Activated naive CD4-positive, alpha-beta T cell treated with anti-CD3 and anti-CD28 coated beads for 36 hours (primary cell): ENCODE results near the gene R3HDM2. TPM values are rescaled to one million over a fixed set of nuclear protein-coding genes. Genes with fewer than 3 reads are reported as not detected.

Experiments used
- CTCF ChIA-PET: fragments of 350-600 bp; sonication (Branson Sonifier 250); formaldehyde crosslinking; loops from one replicate; lab custom pipeline; 2021; ENCODE audit warnings: antibody characterized with exemption; lab: Charles Lee
- DNase-seq: peaks from one replicate; pipeline ENCODE4 v3.0.0-alpha.2; 2020
- H3K27ac Mint-ChIP-seq: one replicate; pipeline ENCODE4 v1.8.0; 2021; ENCODE audit warnings: mild to moderate bottlenecking, mixed read lengths
- H3K27me3 Mint-ChIP-seq: one replicate; pipeline ENCODE4 v1.8.0; 2021; ENCODE audit warnings: low read depth, mixed read lengths
- H3K36me3 Mint-ChIP-seq: one replicate; pipeline ENCODE4 v1.8.0; 2021; ENCODE audit warnings: low read depth, mixed read lengths
- H3K4me1 Mint-ChIP-seq: one replicate; pipeline ENCODE4 v1.8.0; 2021; ENCODE audit warnings: low read depth, mixed read lengths
- H3K4me3 Mint-ChIP-seq: one replicate; pipeline ENCODE4 v1.8.0; 2021; ENCODE audit warnings: mild to moderate bottlenecking, moderate library complexity, mixed read lengths
- H3K9me3 Mint-ChIP-seq: one replicate; pipeline ENCODE4 v1.8.0; 2021; ENCODE audit warnings: mixed read lengths
- intact Hi-C: fragments of 100-400 bp; cut with micrococcal nuclease; formaldehyde crosslinking; loops from one replicate; pipeline ENCODE4 v1.15.1; 2023
- total RNA-seq, 2 experiments: library from RNA; stranded (reverse); gene quantifications; one replicate each; pipeline ENCODE4 v1.2.3, GENCODE V29; 2021

The R3HDM2 gene
- total RNA-seq, 2 experiments from 2014 or later: 42.2 to 44.8 TPM

GRCh38 chr12:57224973-57225679 lies 205.7 kb downstream of the R3HDM2 start:
- peaks cover 62% of the 10 kb centered on the region for H3K27me3 Mint-ChIP-seq
- CTCF ChIA-PET: interaction anchor here (0.6 to 12.9 kb wide), 6 partner anchors 8 to 227 kb away, joined by 3 to 290 read pairs (median 5); a partner anchor contains a TSS
- H3K9me3 Mint-ChIP-seq: no peaks in the 10 kb centered on the region
- DNase-seq: peak; percentile 66
- intact Hi-C loops: loop anchor here (2.0 to 10.0 kb wide), 2 partner anchors 14 to 620 kb away; partner anchors contain the start of gene CTDSP2
- H3K4me1 Mint-ChIP-seq: peaks cover 44% of the 10 kb centered on the region
- H3K27ac Mint-ChIP-seq: no peak overlapping the region
- H3K4me3 Mint-ChIP-seq: peak overlapping the region; percentile 71
- peaks cover 7% of the 10 kb centered on the region for H3K36me3 Mint-ChIP-seq

DNA sequence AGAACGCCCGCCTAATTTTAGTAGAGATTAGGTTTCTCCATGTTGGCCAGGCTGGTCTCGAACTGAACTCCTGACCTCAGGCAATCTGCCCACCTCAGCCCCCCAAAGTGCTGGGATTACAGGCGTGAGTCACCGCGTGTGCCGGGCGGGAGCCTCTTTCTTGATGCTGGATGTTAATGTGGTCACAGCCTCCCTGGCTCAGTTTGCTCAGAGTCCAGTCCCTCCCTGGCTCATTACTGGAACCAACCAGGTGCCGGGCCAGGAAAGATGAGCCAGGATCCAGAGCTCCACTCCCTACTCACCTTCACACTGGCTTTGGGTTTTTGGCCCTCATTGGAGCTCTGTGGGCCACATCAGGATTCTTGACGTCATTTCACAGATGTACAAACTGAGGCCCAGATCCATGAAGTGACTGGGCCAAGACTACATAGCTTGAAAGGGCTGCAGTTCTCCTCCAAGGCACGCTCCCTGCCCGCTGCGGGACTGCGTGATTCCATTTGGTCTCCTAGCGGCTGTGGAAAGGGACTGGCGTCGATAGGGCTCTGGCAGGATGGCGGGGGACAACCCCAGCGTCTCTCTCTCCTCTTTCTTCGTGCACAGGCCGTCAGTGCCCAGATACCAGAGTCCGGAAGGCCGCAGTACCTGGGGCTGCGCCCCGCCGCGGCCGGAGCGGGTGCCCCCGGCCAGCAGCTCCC lies 206.4 kb downstream of the R3HDM2 start:
- Mint-ChIP-seq H3K4me3 (no peak overlapping the region), H3K36me3 (no peaks in the 10 kb centered on the region), H3K9me3 (no peaks in the 10 kb centered on the region), H3K27ac (no peak overlapping the region), H3K27me3 (peaks cover 68% of the 10 kb centered on the region), H3K4me1 (peaks cover 47% of the 10 kb centered on the region)
- intact Hi-C loops: loop anchor here (2.0 to 10.0 kb wide), 2 partner anchors 14 to 620 kb away; partner anchors contain the start of gene CTDSP2
- DNase-seq: no peak
- CTCF ChIA-PET: interaction anchor here (0.6 to 12.9 kb wide), 6 partner anchors 9 to 549 kb away, joined by 3 to 290 read pairs (median 5); a partner anchor contains a TSS

DNA sequence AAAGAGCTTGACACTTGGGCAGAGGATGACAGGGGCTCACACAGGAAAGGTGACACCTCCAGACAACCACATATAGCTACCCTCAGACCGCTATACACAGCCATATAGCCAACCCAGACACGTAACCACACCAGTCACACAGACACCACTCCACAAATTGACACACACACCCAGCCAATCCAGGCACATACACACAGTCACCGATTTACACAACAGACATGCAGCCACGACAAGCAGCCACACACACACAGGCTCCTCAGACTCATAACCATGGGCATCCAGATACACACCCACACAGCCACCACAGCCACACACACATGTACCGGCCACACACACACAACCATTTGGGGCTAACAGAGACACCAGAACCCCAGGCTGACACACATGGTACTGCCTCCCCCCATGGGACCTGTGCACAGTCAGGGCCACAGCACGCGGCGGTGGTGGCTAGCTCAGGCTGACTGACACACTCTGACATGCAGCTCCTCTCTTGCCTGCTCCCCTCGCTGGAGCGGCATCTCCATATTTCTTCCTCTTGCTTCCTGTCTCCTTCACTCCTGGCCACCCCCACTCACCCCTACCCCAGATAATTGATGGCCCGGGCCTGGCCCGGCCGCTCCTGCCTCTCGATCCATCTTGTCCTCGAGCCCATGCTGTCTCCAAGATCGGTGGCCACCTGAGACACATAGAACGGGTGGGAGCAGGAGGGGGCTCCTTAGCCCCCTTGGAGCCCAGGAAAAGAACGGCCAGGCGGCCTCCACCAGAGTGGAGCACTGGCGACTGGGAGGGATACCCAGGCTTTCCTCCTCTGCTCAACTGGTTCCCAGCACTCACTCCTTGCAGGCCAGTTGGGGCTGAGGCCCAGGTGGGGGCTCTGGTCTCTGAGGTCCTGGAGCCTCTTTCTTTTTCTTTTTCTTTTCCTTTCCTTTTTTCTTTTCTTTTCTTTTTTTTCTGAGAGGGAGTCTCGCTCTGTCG lies 207.4 kb downstream of the R3HDM2 start:
- H3K27ac Mint-ChIP-seq: no peak overlapping the region
- DNase-seq: no peak
- H3K27me3 Mint-ChIP-seq: peaks cover 76% of the 10 kb centered on the region
- CTCF ChIA-PET: interaction anchor here (0.6 to 12.9 kb wide), 5 partner anchors 9 to 548 kb away, joined by 3 to 290 read pairs (median 5); partner anchors contain the start of gene GLI1
- H3K9me3 Mint-ChIP-seq: no peaks in the 10 kb centered on the region
- no peak overlapping the region for H3K4me3 Mint-ChIP-seq
- H3K36me3 Mint-ChIP-seq: no peaks in the 10 kb centered on the region
- intact Hi-C loops: loop anchor here (2.0 to 10.0 kb wide), 2 partner anchors 15 to 621 kb away; partner anchors contain the start of gene CTDSP2
- peaks cover 40% of the 10 kb centered on the region for H3K4me1 Mint-ChIP-seq

GRCh38 chr12:57222286-57223190 lies 208.3 kb downstream of the R3HDM2 start:
- DNase-seq: no peak
- no peak overlapping the region for H3K4me3 Mint-ChIP-seq
- intact Hi-C loops: loop anchor here (10.0 kb wide), 1 partner anchor 622 kb away; the partner anchor contains the start of gene CTDSP2
- H3K36me3 Mint-ChIP-seq: no peaks in the 10 kb centered on the region
- CTCF ChIA-PET: interaction anchor here (0.6 to 12.9 kb wide), 5 partner anchors 8 to 236 kb away, joined by 3 to 290 read pairs (median 5); partner anchors contain the start of gene GLI1
- peaks cover 82% of the 10 kb centered on the region for H3K27me3 Mint-ChIP-seq
- no peaks in the 10 kb centered on the region for H3K9me3 Mint-ChIP-seq
- H3K4me1 Mint-ChIP-seq: peaks cover 38% of the 10 kb centered on the region
- H3K27ac Mint-ChIP-seq: no peak overlapping the region

- no peaks in the 10 kb centered on the region for H3K36me3 Mint-ChIP-seq
- H3K9me3 Mint-ChIP-seq: no peaks in the 10 kb centered on the region
- H3K4me1 Mint-ChIP-seq: peaks cover 35% of the 10 kb centered on the region
- no peak overlapping the region for H3K4me3 Mint-ChIP-seq
- no peak overlapping the region for H3K27ac Mint-ChIP-seq
- H3K27me3 Mint-ChIP-seq: peaks cover 79% of the 10 kb centered on the region
- DNase-seq: no peak
- intact Hi-C loops: loop anchor here (10.0 kb wide), 1 partner anchor 623 kb away; the partner anchor contains the start of gene CTDSP2
- CTCF ChIA-PET: interaction anchor here (0.7 to 12.9 kb wide), 4 partner anchors 9 to 19 kb away, joined by 3 to 290 read pairs (median 4); a partner anchor contains a TSS
These were observed 209.5 kb downstream of the R3HDM2 start for GRCh38 chr12:57221169-57221917.

- Mint-ChIP-seq H3K4me1 (peaks cover 35% of the 10 kb centered on the region), H3K9me3 (no peaks in the 10 kb centered on the region), H3K4me3 (no peak overlapping the region), H3K36me3 (no peaks in the 10 kb centered on the region), H3K27ac (no peak overlapping the region), H3K27me3 (peaks cover 78% of the 10 kb centered on the region)
- CTCF ChIA-PET: no interaction called here
- no peak for DNase-seq
- intact Hi-C loops: loop anchor here (10.0 kb wide), 1 partner anchor 624 kb away; the partner anchor contains the start of gene CTDSP2
These were observed 210.1 kb downstream of the R3HDM2 start for GRCh38 chr12:57220770-57221168.

DNA sequence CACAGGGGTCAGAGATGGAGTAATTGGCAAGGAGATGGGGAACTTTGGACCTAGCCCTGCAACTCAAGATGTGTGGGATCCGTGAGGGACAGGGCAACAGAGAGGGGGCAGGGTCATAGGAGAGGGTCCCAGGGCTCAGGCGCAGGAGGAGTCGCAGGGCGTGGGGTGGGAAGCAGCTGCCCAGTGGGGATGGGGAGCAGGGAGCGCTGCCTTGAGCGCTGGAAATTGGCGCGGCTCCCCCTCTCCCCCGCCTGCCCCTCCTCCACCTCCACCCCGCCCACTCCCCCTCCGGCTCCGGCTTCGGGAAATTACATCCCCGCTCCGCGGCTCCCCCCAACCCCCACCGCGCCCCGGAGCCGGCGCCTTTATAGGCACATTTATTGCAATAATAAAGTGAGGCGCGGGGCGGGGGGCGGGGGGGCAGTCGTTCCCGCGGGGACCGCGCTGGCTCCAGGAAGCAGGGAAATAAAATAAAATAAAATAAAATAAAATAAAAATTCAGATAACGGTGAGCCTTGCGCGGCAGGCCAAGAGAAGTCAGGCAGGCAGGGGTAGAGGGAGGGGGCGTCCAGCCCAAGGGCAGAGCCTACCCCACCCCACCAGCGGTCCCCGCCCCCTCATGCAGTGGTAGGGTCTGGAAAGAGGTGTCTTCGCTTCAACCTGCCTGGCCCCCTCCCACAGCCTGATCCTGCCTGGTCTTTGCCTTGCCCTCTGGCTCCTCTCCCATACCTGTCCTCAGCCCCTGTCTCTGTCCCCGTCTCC lies 210.7 kb downstream of the R3HDM2 start:
- CTCF ChIA-PET: interaction anchor here (2.7 to 10.9 kb wide), 2 partner anchors 10 to 21 kb away, joined by 8 to 333 read pairs; partner anchors contain the start of gene SHMT2
- Mint-ChIP-seq H3K27me3 (peaks cover 79% of the 10 kb centered on the region), H3K9me3 (no peaks in the 10 kb centered on the region), H3K27ac (no peak overlapping the region), H3K4me3 (no peak overlapping the region), H3K36me3 (no peaks in the 10 kb centered on the region), H3K4me1 (peaks cover 36% of the 10 kb centered on the region)
- no peak for DNase-seq
- intact Hi-C loops: loop anchor here (10.0 kb wide), 1 partner anchor 625 kb away; the partner anchor contains the start of gene CTDSP2

GRCh38 chr12:57219205-57219992 lies 211.4 kb downstream of the R3HDM2 start:
- Mint-ChIP-seq H3K36me3 (no peaks in the 10 kb centered on the region), H3K9me3 (no peaks in the 10 kb centered on the region), H3K27ac (no peak overlapping the region), H3K27me3 (peaks cover 82% of the 10 kb centered on the region), H3K4me3 (no peak overlapping the region), H3K4me1 (peaks cover 34% of the 10 kb centered on the region)
- DNase-seq: no peak
- intact Hi-C loops: no loop called here
- CTCF ChIA-PET: interaction anchor here (2.7 to 10.9 kb wide), 2 partner anchors 10 to 22 kb away, joined by 8 to 333 read pairs; partner anchors contain the start of gene SHMT2
